HepG2 (cell line): ENCODE data around the gene PANK1. TPM values are rescaled to one million over a fixed set of nuclear protein-coding genes. Genes with fewer than 3 reads are reported as not detected.

ENCODE experiments used
- ATAC-seq: fragments of 200-7000 bp; cut with Tn5 transposase; 3 replicates; pipeline ENCODE4 v1.9.1; 2020; ENCODE audit warnings: mild to moderate bottlenecking, moderate library complexity
- BruUV-seq: library from RNA; stranded (reverse); fragments of 400-500 nt; replicated peaks from 2 replicates; lab custom pipeline; 2021; lab: Mats Ljungman, UMichigan
- CTCF ChIA-PET: fragments of 300-600 bp; formaldehyde crosslinking; extraction: SDS; loops from one replicate; lab custom pipeline; 2021; ENCODE audit warnings: low total read pairs, inconsistent platforms, low intra/inter-chr PET ratio; lab: Yijun Ruan, JAX
- POLR2A ChIA-PET: fragments of 350-600 bp; sonication (Branson Sonifier 250); formaldehyde crosslinking; loops from one replicate; lab custom pipeline; 2020; ENCODE audit warnings: antibody characterized with exemption, inconsistent platforms; lab: Yijun Ruan, JAX
- DNase-seq: peaks from one replicate; pipeline ENCODE4 v3.0.0-alpha.2; 2015; ENCODE audit warnings: low spot score
- FAIRE-seq: peaks from 3 replicates; lab custom pipeline; 2011; peaks lifted over from hg19 to GRCh38; lab: Jason Lieb, UNC
- H2AFZ ChIP-seq: one replicate; pipeline ENCODE4 v1.6.1; 2011; ENCODE audit warnings: low read length, inconsistent platforms
- H3K27ac ChIP-seq: fragments of 300-600 bp; 3 replicates; pipeline ENCODE4 v1.8.0; 2011; ENCODE audit warnings: mixed run types, mild to moderate bottlenecking, mixed read lengths, low read length, inconsistent platforms; ENCODE audit not compliant: insufficient read depth; ENCODE audit errors: extremely low read length
- H3K27me3 ChIP-seq, 2 experiments: fragments of 200-600 bp in 1 of 2; 2 replicates in 1 of 2; 3 replicates in 1 of 2; pipeline versions ENCODE4 v1.6.0 to v1.8.0; 2011; ENCODE audit warnings: low read length in 2 of 2, mild to moderate bottlenecking in 2 of 2, moderate library complexity in 2 of 2, inconsistent platforms in 1 of 2; ENCODE audit not compliant: insufficient read depth in 2 of 2, control insufficient read depth in 1 of 2
- H3K36me3 ChIP-seq, 2 experiments: fragments of 200-600 bp in 1 of 2; replicated peaks in 1 of 2; 2 replicates in 1 of 2; 3 replicates in 1 of 2; pipeline versions ENCODE4 v1.5.1 to v1.8.0; 2011; ENCODE audit warnings: low read length in 2 of 2, inconsistent platforms in 1 of 2; ENCODE audit not compliant: insufficient read depth in 2 of 2, control insufficient read depth in 1 of 2
- H3K4me1 ChIP-seq: 2 replicates; pipeline ENCODE4 v1.5.1; 2012; ENCODE audit warnings: low read length, inconsistent platforms; ENCODE audit not compliant: insufficient read depth
- H3K4me2 ChIP-seq: 2 replicates; pipeline ENCODE4 v1.6.0; 2011; ENCODE audit warnings: low read depth, low read length, inconsistent platforms
- H3K4me3 ChIP-seq, 3 experiments: fragments of 200-600 bp in 1 of 3; sonication (generic), shearing (Covaris generic) in 1 of 3; replicated peaks in 1 of 3; 2 replicates each; pipeline ENCODE4 v1.5.1; 2011 to 2016; ENCODE audit warnings: low read length in 3 of 3, inconsistent platforms in 2 of 3, low read depth in 2 of 3, mild to moderate bottlenecking in 2 of 3, control low read depth in 1 of 3, mixed read lengths in 1 of 3; ENCODE audit not compliant: insufficient read depth in 1 of 3
- H3K79me2 ChIP-seq: one replicate; pipeline ENCODE4 v1.6.1; 2011; ENCODE audit warnings: low read length, inconsistent platforms; ENCODE audit not compliant: insufficient read depth
- H3K9ac ChIP-seq: 2 replicates; pipeline ENCODE4 v1.6.0; 2011; ENCODE audit warnings: mild to moderate bottlenecking, low read depth, low read length, inconsistent platforms; ENCODE audit not compliant: insufficient read depth
- H3K9me3 ChIP-seq: 2 replicates; pipeline ENCODE4 v1.5.1; 2012; ENCODE audit warnings: mild to moderate bottlenecking, low read length
- H4K20me1 ChIP-seq: 2 replicates; pipeline ENCODE4 v1.6.0; 2011; ENCODE audit warnings: inconsistent platforms, mild to moderate bottlenecking, low read length, moderate library complexity; ENCODE audit not compliant: insufficient read depth
- ZSCAN30 ChIP-seq: sonication (generic); formaldehyde crosslinking; IDR thresholded peaks from 2 replicates; pipeline ENCODE4 v1.5.0; 2020; ENCODE audit warnings: mild to moderate bottlenecking, missing genetic modification reagents
- ZSCAN9 ChIP-seq: IDR thresholded peaks from 2 replicates; pipeline ENCODE4 v1.6.1; 2016; ENCODE audit warnings: borderline replicate concordance
- WGBS: methylation state at CpG from one replicate; pipeline ENCODE4 v1.1.6; 2017; ENCODE audit warnings: low lambda C conversion rate; 5-methylcytosine and 5-hydroxymethylcytosine counted together
- in situ Hi-C: cut with HindIII; loops from 2 replicates; pipeline ENCODE4 v1.10.0; 2017; ENCODE audit warnings: low pct_unique_long_range_greater_than_20kb; ENCODE audit not compliant: extremely low pct_ligation_motif_present
- intact Hi-C: fragments of 100-400 bp; cut with micrococcal nuclease; formaldehyde crosslinking; loops from one replicate; pipeline ENCODE4 v1.10.0; 2022; ENCODE audit not compliant: unreplicated experiment
- polyA plus RNA-seq, 8 experiments: library from polyadenylated mRNA; depleted of rRNA in 3 of 8; stranded (reverse) in 7 of 8; unstranded in 1 of 8; fragments of >200 nt; fragmentation: Illumina TruSeq in 4 of 8; extraction: Trizol in 4 of 8; gene quantifications; 2 replicates each; pipeline versions ENCODE4 v1.2.1 to v1.2.3, GENCODE V29; 2011 to 2016; ENCODE audit warnings: low read depth in 4 of 8, missing spikeins in 1 of 8, mixed read lengths in 1 of 8; ENCODE audit not compliant: insufficient read depth in 1 of 8
- total RNA-seq, 5 experiments: library from RNA; depleted of rRNA; stranded (reverse); fragments of >200 nt; fragmentation: Illumina TruSeq; extraction: Trizol; gene quantifications; 2 replicates each; pipeline ENCODE4 v1.2.3, GENCODE V29; 2016; ENCODE audit warnings: low read depth in 1 of 5
- TF ChIP-seq, protein P1 (sequence below): sonication (generic); formaldehyde crosslinking; IDR thresholded peaks from 2 replicates; pipeline ENCODE4 v1.5.0; 2020; ENCODE audit warnings: mild to moderate bottlenecking, missing genetic modification reagents, moderate library complexity
- TF ChIP-seq, protein P2 (sequence below), 2 experiments: sonication (generic) in 1 of 2; formaldehyde crosslinking in 1 of 2; IDR thresholded peaks; 2 replicates each; pipeline versions ENCODE4 v1.5.1 to v1.6.1; 2011 to 2020; ENCODE audit warnings: borderline replicate concordance in 1 of 2, low read depth in 1 of 2, low read length in 1 of 2, mild to moderate bottlenecking in 1 of 2, missing genetic modification reagents in 1 of 2, moderate library complexity in 1 of 2
- TF ChIP-seq, protein P3 (sequence below): sonication (generic); formaldehyde crosslinking; IDR thresholded peaks from 2 replicates; pipeline ENCODE4 v1.4.0; 2020; ENCODE audit warnings: low read depth, missing genetic modification reagents

PANK1 gene
- total and polyA plus RNA-seq, 2 of the 13 experiments (the other 11 are each of a cell fraction or from before 2014, with no cell fraction given) = 18.2 to 33.3 TPM

DNA sequence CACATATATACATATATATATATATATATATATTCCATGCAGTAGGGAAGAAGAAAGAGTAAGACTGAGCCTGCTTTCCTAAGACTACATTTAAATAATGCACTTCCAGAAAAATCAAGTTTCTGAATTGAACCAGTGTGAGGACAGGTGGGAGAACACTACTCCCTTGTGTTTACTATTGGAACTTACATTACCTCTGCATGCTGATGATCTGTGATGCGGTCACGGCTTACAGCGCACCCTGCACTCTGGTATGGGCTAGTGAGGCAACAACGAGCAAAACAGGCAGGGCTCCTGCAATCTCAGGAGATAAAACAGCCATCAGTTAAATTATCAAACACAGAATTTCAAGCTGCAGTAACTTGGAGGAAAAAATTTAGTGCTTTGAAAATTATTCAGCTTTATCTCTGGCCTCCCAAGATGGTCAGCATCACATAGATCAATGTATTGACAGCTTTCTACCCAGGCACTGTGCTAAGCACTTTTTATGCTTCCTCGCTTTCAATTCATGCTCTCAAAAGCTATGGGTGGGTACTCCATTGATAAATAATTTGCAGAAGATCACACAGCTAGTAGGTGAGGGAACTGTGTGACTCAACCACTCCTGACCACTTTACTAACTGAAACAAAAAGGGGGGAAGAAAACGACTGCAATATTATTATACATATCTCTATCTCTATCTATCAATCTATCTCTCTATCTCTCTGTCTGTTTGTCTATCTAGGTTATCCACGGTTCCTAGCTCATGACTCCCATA is 89.2 kb downstream of the PANK1 start:
- intact Hi-C loops (loop anchor here (10.0 kb wide), 1 partner anchor 531 kb away; no protein-coding TSS in a partner anchor), in situ Hi-C loops (no loop called here)
- no TSS peak for BruUV-seq
- Histone ChIP-seq H3K4me1 (peaks cover 9% of the 10 kb centered on the region; the same call in 1 of the 2 replicates), H4K20me1 (no peaks in the 10 kb centered on the region), H3K79me2 (no peaks in the 10 kb centered on the region), H3K4me3 (no peak overlapping the region), H3K9ac (no peak overlapping the region), H3K9me3 (no peaks in the 10 kb centered on the region), H3K27me3 (no peaks in the 10 kb centered on the region), H3K36me3 (no peaks in the 10 kb centered on the region), H2AFZ (no peak overlapping the region), H3K27ac (no peak overlapping the region), H3K4me2 (no peak overlapping the region)
- ChIA-PET CTCF (no interaction called here), POLR2A (no interaction called here)
- DNase-seq (no peak), ATAC-seq (peak; percentile 88), FAIRE-seq (no peak)
- 9% methylated on average over 7 of the region's 7 CpGs for WGBS
- no peak for TF ChIP-seq ZSCAN30 (CRISPR knock-in tag)
- TF ChIP-seq, protein P1, sequence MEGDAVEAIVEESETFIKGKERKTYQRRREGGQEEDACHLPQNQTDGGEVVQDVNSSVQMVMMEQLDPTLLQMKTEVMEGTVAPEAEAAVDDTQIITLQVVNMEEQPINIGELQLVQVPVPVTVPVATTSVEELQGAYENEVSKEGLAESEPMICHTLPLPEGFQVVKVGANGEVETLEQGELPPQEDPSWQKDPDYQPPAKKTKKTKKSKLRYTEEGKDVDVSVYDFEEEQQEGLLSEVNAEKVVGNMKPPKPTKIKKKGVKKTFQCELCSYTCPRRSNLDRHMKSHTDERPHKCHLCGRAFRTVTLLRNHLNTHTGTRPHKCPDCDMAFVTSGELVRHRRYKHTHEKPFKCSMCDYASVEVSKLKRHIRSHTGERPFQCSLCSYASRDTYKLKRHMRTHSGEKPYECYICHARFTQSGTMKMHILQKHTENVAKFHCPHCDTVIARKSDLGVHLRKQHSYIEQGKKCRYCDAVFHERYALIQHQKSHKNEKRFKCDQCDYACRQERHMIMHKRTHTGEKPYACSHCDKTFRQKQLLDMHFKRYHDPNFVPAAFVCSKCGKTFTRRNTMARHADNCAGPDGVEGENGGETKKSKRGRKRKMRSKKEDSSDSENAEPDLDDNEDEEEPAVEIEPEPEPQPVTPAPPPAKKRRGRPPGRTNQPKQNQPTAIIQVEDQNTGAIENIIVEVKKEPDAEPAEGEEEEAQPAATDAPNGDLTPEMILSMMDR (CRISPR knock-in tag) = peak; percentile 54
- no peak for TF ChIP-seq ZSCAN9 (CRISPR knock-in tag)
- TF ChIP-seq, protein P2, sequence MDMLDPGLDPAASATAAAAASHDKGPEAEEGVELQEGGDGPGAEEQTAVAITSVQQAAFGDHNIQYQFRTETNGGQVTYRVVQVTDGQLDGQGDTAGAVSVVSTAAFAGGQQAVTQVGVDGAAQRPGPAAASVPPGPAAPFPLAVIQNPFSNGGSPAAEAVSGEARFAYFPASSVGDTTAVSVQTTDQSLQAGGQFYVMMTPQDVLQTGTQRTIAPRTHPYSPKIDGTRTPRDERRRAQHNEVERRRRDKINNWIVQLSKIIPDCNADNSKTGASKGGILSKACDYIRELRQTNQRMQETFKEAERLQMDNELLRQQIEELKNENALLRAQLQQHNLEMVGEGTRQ (IDR thresholded peaks at IDR 0.05; ENCODE audit: low read depth, low read length) = no peak
- TF ChIP-seq, protein P2 (CRISPR knock-in tag; IDR thresholded peaks at IDR 0.05; ENCODE audit: borderline replicate concordance) = no peak
- TF ChIP-seq, protein P3, sequence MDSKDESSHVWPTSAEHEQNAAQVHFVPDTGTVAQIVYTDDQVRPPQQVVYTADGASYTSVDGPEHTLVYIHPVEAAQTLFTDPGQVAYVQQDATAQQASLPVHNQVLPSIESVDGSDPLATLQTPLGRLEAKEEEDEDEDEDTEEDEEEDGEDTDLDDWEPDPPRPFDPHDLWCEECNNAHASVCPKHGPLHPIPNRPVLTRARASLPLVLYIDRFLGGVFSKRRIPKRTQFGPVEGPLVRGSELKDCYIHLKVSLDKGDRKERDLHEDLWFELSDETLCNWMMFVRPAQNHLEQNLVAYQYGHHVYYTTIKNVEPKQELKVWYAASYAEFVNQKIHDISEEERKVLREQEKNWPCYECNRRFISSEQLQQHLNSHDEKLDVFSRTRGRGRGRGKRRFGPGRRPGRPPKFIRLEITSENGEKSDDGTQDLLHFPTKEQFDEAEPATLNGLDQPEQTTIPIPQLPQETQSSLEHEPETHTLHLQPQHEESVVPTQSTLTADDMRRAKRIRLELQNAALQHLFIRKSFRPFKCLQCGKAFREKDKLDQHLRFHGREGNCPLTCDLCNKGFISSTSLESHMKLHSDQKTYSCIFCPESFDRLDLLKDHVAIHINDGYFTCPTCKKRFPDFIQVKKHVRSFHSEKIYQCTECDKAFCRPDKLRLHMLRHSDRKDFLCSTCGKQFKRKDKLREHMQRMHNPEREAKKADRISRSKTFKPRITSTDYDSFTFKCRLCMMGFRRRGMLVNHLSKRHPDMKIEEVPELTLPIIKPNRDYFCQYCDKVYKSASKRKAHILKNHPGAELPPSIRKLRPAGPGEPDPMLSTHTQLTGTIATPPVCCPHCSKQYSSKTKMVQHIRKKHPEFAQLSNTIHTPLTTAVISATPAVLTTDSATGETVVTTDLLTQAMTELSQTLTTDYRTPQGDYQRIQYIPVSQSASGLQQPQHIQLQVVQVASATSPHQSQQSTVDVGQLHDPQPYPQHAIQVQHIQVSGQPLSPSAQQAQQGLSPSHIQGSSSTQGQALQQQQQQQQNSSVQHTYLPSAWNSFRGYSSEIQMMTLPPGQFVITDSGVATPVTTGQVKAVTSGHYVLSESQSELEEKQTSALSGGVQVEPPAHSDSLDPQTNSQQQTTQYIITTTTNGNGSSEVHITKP (CRISPR knock-in tag) = no peak
